ENCODE results near the gene USP36.

Gene USP36

DNA sequence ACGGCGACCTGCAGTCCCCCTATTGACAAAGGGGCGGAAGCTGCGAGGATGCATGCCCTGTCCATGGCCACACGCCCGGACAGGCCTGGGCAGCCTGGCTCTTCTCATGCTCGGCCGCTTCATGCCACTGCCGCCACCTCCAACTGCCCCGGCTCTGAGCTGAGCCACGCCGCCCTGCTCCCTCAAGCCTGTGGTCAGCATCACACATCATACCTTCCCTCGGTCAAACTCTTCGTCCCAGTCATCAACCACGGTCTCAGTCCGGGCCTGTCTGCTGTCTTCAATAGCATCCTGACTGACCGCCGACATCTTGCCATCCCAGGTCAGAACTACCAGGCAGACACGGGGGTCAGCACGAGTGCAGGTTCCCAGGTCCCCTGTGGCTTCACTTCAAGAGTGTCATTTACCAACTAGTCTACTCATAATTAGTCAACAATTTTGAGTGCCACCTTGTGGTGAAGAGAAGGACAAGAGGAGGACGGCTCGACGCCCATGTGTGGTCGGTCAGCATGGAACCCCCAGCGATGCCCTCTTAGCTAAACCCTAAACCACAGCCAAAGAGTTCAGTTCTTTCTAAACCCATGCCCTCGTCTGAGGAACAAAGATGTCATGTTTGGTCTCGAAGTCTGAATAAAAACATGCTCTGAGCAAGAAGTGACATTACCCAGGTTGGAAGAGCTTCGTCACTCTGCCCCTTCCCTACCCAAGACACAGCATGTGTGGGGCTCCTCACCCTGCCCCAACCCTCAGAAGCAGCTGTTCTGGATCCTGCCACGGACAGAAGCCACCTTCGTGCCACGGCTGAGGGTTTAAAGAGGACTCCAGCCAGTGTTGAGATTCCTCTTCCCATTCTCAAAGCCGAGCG is 41.7 kb downstream of the USP36 start:
- DNase-seq = no peak
- in situ Hi-C loops (cut with MboI; ENCODE audit: low pct_unique_long_range_greater_than_20kb, low sequenced_read_pairs) = no loop called here

- DNase-seq = no peak
- in situ Hi-C loops (cut with MboI; ENCODE audit: low pct_unique_long_range_greater_than_20kb, low sequenced_read_pairs) = no loop called here
Measured at GRCh38 chr17:78797691-78798585, 42.7 kb downstream of the USP36 start.

DNA sequence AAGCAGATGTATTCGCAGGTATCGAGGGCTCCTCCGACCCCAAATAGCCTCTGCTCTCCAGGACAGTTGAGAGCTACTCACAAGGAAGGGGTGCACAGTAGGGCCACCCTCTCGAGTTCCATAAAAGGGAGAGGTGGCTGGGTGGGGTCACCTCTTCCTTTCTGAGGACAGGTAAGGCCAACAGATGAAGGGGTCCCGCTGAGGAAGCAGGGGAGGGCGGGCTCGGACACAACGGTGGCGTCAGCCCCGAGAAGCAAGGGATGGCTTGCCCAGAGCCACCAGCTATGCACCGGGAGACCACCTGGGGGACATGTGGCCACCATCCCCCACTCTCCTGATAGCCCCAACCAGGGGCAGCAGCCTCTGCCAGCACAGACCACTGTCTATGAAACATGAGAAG is 43.4 kb downstream of the USP36 start:
- no peak for DNase-seq
- in situ Hi-C loops (cut with MboI; ENCODE audit: low pct_unique_long_range_greater_than_20kb, low sequenced_read_pairs) = no loop called here

DNA sequence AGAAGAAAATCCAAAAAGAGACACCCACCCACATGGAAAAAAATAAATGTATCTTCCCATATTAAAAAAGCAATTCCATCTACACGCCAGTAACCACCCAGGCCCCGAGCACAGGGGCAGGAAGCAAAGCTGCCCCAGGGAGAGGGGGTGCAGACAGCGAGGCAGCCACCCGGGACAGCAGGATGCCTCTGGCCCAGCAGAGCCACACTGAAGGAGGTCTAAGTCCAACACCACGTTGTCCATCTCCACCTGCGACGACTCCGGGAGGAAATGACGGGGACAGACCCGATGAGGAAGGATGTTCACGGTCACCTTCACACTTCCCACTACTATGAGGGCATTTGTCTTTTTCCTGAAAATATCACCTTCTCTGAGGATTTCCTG is 44.1 kb downstream of the USP36 start:
- in situ Hi-C loops (cut with MboI; ENCODE audit: low pct_unique_long_range_greater_than_20kb, low sequenced_read_pairs) = no loop called here
- no peak for DNase-seq

DNA sequence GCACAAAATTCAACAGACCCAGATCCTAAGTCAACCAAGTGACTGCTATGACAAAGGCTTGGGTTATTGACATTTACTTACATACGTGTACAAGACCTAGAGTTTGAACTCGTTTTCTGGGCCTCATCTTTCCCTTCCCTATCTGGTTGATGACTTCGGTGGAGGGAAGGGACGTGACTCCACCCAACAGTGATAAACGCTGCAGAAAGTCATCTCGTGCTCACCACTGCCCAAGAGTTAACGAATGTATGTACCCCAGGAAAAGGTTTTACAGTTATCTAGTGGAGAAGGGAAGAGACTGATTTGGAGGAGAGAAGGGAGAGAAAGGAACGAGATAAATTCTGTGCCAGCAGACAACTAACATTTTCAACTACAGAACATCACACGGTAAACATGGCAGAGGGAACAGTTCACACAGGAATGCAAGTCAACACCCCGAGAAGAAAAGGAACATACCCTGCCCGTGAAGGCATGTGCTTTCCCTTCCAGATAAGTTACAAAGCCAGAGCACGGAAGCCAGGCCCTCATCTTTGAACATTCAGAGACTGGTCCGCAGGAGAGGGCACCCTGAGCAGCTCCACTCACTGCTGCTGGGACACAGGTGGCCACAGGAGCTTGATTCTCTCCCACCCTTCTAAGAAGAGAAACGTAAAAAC is 44.6 kb downstream of the USP36 start:
- in situ Hi-C loops (cut with MboI; ENCODE audit: low pct_unique_long_range_greater_than_20kb, low sequenced_read_pairs) = no loop called here

GRCh38 chr17:78794864-78795640 is 45.6 kb downstream of the USP36 start:
- DNase-seq = no peak
- in situ Hi-C loops (cut with MboI; ENCODE audit: low pct_unique_long_range_greater_than_20kb, low sequenced_read_pairs) = no loop called here

More for the DNA sequence above, 44.6 kb downstream of the USP36 start:
- no peak for DNase-seq

DNA sequence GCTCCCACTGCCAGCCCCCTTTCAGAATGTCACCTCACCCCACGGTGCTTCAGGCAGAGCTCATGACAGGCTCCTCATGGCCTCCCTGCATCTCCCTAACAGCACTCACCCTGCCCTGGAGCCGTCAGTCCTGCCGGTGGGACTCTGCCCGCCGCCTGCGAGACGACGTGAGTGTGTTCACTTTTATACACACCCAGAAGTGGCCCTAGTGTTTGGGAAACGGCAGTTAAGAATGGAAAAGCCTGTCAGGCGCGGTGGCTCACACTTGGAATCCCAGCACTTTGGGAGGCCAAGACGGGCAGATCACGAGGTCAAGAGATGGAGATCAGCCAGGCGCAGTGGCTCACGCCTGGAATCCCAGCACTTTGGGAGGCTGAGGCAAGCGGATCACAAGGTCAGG is 46.2 kb downstream of the USP36 start:
- in situ Hi-C loops (cut with MboI; ENCODE audit: low pct_unique_long_range_greater_than_20kb, low sequenced_read_pairs) = no loop called here
- no peak for DNase-seq

GRCh38 chr17:78793968-78794367 is 46.6 kb downstream of the USP36 start:
- in situ Hi-C loops (cut with MboI; ENCODE audit: low pct_unique_long_range_greater_than_20kb, low sequenced_read_pairs) = no loop called here
- no peak for DNase-seq

- in situ Hi-C loops (cut with MboI; ENCODE audit: low pct_unique_long_range_greater_than_20kb, low sequenced_read_pairs) = no loop called here
Measured at GRCh38 chr17:78793415-78793814, 47.2 kb downstream of the USP36 start.

DNA sequence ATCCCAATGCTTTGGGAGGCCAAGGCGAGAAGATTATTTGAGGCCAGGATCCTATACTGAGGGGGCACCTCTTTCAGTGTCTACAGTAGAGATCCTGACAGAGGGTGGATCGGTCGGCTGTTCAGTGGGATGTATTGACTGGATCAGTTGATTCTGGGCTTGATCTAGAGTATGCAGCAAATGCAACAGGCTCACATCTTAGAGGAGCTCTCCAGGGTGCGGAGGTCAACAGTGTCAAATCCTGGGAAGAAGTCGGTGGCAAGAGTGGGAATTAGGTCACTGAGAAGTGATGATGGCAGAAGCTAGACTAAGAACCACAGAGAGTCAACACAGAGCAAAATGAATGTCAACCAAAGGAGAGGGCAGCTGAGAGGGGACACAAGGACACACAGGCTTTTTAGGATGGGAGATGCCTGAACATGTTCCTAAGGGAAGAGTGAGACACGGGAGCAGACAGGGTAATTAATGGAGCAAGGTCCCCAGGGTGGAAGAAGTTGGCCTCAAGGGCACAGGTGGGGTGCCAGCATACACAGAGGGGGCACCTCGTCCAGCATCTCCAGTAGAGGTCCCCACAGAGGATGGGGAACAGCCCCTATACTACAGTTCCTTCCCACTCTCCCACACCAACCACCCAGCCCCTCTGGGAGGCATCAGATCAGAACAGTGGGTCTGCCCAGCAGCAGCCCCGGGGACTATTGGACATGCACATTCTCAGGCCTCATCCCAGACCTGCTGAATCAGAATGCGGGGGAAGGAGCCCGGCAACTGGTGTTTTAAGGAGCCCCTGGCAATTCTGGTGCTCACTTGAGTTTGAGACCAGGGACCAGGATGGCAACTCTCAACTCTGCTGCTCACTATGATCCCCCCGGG is 48.5 kb downstream of the USP36 start:
- no peak for DNase-seq
- in situ Hi-C loops (cut with MboI; ENCODE audit: low pct_unique_long_range_greater_than_20kb, low sequenced_read_pairs) = no loop called here

More at GRCh38 chr17:78793415-78793814, 47.2 kb downstream of the USP36 start:
- no peak for DNase-seq

- no peak for DNase-seq
- in situ Hi-C loops (cut with MboI; ENCODE audit: low pct_unique_long_range_greater_than_20kb, low sequenced_read_pairs) = no loop called here
Measured at GRCh38 chr17:78790552-78790951, 50.1 kb downstream of the USP36 start.

- in situ Hi-C loops (cut with MboI; ENCODE audit: low pct_unique_long_range_greater_than_20kb, low sequenced_read_pairs) = no loop called here
- DNase-seq = no peak
Measured at GRCh38 chr17:78789663-78790181, 50.9 kb downstream of the USP36 start.

- in situ Hi-C loops (cut with MboI; ENCODE audit: low pct_unique_long_range_greater_than_20kb, low sequenced_read_pairs) = no loop called here
Measured at GRCh38 chr17:78789149-78789662, 51.4 kb downstream of the USP36 start.

GRCh38 chr17:78788451-78788850 is 52.2 kb downstream of the USP36 start:
- in situ Hi-C loops (cut with MboI; ENCODE audit: low pct_unique_long_range_greater_than_20kb, low sequenced_read_pairs) = no loop called here

More at GRCh38 chr17:78789149-78789662, 51.4 kb downstream of the USP36 start:
- DNase-seq = no peak

GRCh38 chr17:78787444-78787843 is 53.2 kb downstream of the USP36 start:
- in situ Hi-C loops (cut with MboI; ENCODE audit: low pct_unique_long_range_greater_than_20kb, low sequenced_read_pairs) = no loop called here
- DNase-seq = no peak

More at GRCh38 chr17:78788451-78788850, 52.2 kb downstream of the USP36 start:
- DNase-seq = no peak

DNA sequence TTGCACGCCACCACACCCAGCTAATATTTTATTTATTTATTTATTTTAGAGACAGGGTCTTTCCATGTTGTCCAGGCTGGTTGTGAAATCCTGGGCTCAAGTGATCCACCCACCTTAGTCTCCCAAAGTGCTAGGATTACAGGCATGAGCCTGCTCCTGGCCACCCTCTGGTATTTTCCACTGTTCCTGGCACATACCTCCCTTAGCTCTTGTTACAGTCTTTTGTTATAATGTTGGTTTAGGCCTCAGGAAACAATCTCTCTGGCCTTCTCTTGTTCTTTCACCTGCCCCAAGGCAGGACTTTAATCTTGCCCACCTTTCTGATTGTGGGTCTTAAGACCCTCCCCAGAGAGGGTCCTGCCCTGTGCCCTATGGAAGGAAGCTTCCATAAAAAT is 55.0 kb downstream of the USP36 start:
- DNase-seq = no peak
- in situ Hi-C loops (cut with MboI; ENCODE audit: low pct_unique_long_range_greater_than_20kb, low sequenced_read_pairs) = no loop called here

DNA sequence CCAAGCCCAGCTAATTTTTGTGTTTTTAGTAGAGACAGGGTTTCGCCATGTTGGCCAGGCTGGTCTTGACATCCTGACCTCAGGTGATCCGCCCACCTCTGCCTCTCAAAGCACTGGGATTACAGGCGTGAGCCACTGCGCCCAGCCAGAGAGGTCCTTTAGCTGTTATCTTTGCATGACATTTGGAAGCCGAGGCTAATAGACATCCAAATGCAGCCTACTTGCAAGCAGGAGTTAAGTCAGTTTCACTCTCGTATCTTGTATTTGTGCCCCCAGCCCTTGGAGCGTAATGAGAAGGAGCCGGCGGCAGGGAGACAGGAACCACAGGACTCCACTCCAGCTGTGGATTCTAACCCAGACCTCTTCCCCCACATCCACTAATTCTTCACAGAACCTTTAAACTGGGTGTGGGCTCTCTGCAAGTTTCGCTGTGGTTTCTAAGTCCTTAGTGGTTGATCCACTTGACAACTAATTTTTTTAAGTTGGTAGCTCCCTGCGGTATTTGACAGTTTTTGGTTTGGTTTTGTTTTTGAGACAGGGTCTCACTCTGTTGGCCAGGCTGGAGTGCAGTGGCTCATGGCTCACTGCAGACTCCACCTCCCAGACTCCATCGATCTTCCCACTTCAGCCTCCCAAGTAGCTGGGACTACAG is 55.5 kb downstream of the USP36 start:
- in situ Hi-C loops (cut with MboI; ENCODE audit: low pct_unique_long_range_greater_than_20kb, low sequenced_read_pairs) = no loop called here
- no peak for DNase-seq
